ENCODE data around the gene SIGLECL1.

GRCh38 chr19:51240866-51241265, 10.0 kb upstream of the SIGLECL1 start:
- TF ChIP-seq CTCF (IDR thresholded peaks at IDR 0.05; ENCODE audit: low read length): no peak
- TF ChIP-seq EZH2 (IDR thresholded peaks at IDR 0.05; ENCODE audit: borderline replicate concordance, low read length): no peak
